ENCODE results near the gene SLC17A9.

Gene SLC17A9

GRCh38 chr20:62994869-62995281 is 42.4 kb downstream of the SLC17A9 start:
- DNase-seq (ENCODE audit: low read depth): no peak
- H3K4me3 ChIP-seq (ENCODE audit: low read depth, low read length): no peak overlapping the region
- TF ChIP-seq POLR2A (IDR thresholded peaks at IDR 0.05; ENCODE audit: extremely low read depth, insufficient read length): no peak
- TF ChIP-seq MYC (IDR thresholded peaks at IDR 0.05; ENCODE audit: low read depth, low read length): no peak
- TF ChIP-seq MAX (IDR thresholded peaks at IDR 0.05; ENCODE audit: low read depth, low read length): no peak
- TF ChIP-seq, protein P1, sequence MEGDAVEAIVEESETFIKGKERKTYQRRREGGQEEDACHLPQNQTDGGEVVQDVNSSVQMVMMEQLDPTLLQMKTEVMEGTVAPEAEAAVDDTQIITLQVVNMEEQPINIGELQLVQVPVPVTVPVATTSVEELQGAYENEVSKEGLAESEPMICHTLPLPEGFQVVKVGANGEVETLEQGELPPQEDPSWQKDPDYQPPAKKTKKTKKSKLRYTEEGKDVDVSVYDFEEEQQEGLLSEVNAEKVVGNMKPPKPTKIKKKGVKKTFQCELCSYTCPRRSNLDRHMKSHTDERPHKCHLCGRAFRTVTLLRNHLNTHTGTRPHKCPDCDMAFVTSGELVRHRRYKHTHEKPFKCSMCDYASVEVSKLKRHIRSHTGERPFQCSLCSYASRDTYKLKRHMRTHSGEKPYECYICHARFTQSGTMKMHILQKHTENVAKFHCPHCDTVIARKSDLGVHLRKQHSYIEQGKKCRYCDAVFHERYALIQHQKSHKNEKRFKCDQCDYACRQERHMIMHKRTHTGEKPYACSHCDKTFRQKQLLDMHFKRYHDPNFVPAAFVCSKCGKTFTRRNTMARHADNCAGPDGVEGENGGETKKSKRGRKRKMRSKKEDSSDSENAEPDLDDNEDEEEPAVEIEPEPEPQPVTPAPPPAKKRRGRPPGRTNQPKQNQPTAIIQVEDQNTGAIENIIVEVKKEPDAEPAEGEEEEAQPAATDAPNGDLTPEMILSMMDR (IDR thresholded peaks at IDR 0.05; ENCODE audit: low read depth, low read length): no peak

DNA sequence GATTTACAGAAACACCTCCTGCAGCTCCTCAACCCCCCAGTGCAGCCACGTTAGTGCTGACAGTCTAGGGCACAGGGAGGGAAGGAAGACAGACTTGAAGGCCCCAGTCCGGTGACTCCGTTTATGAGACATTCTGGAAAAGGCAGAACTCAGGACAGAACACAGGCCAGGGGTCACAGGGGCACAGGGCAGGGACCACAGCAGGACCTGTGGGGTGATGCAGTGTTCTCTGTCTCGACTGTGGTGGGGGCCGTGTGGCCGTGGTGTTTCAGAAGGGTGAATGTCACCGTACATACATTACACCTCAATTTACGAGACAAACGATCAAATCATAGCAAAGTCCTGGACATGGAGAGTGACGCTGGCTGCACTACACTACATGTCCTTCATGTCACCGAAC is 43.0 kb downstream of the SLC17A9 start:
- TF ChIP-seq MYC (IDR thresholded peaks at IDR 0.05; ENCODE audit: low read depth, low read length) (no peak), MAX (IDR thresholded peaks at IDR 0.05; ENCODE audit: low read depth, low read length) (no peak), POLR2A (IDR thresholded peaks at IDR 0.05; ENCODE audit: extremely low read depth, insufficient read length) (no peak)
- TF ChIP-seq, protein P1 (IDR thresholded peaks at IDR 0.05; ENCODE audit: low read depth, low read length): no peak
- DNase-seq (ENCODE audit: low read depth): no peak
- no peak overlapping the region for H3K4me3 ChIP-seq (ENCODE audit: low read depth, low read length)

DNA sequence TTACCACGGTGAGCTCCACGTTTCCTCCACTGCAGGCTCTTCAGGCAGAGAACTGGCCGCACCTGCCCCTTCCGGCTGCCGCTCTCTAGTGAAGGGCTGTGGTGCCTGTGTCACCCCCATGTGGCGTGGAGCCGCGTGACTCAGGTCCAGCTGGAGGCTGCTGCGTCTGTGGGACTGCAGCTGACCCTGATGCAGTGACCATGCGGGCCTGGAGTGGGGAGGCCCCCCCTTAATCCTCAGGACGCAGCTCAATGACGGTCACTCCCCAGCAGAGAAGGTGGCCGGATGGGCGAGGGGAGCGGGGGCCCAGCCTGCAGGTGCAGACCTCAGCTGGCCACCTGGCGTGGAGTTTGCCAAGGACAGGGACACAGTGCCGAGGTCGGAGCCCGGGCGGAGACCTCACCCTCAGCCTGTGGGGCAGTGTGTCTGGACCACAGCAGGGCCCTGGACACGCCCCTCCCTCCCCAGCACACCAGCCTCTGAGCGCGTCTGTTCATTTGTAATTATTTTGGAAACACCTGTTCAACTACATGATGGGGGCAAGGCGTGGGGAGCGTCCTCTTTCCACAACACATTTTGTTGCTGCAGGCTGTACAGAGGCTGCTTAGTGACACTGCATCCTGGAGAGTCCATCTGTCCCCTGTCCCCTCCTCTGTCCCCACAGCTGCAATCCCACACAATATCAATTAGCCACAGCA is 43.5 kb downstream of the SLC17A9 start:
- DNase-seq (ENCODE audit: low read depth): no peak
- TF ChIP-seq MAX (IDR thresholded peaks at IDR 0.05; ENCODE audit: low read depth, low read length): no peak
- TF ChIP-seq, protein P1 (IDR thresholded peaks at IDR 0.05; ENCODE audit: low read depth, low read length): no peak
- H3K4me3 ChIP-seq (ENCODE audit: low read depth, low read length): no peak overlapping the region

DNA sequence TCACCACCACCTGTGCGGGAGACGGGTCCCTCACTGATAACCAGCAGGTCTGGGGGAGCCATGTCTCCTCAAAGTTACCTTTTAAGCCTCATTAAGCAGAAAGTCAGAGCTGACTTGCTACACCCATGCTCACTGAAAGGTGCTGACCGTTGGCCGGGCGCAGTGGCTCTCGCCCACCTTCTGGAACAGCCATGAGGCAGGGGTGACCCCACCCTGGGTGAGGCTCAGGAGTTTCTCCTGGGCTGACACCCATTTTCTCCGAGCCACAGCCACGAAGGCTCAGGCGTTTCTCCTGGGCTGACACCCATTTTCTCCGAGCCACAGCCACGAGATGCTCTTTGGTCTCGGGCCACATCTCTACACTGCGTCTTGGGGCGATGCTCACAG is 44.1 kb downstream of the SLC17A9 start:
- H3K4me3 ChIP-seq (ENCODE audit: low read depth, low read length): no peak overlapping the region
- no peak for TF ChIP-seq MAX (IDR thresholded peaks at IDR 0.05; ENCODE audit: low read depth, low read length)
- TF ChIP-seq POLR2A (IDR thresholded peaks at IDR 0.05; ENCODE audit: extremely low read depth, insufficient read length): no peak
- TF ChIP-seq, protein P1 (IDR thresholded peaks at IDR 0.05; ENCODE audit: low read depth, low read length): no peak
- no peak for TF ChIP-seq MYC (IDR thresholded peaks at IDR 0.05; ENCODE audit: low read depth, low read length)
- DNase-seq (ENCODE audit: low read depth): no peak

GRCh38 chr20:62997417-62998035 is 45.0 kb downstream of the SLC17A9 start:
- peak; percentile 83 for DNase-seq (ENCODE audit: low read depth)
- H3K4me3 ChIP-seq (ENCODE audit: low read depth, low read length): no peak overlapping the region
- TF ChIP-seq MYC (IDR thresholded peaks at IDR 0.05; ENCODE audit: low read depth, low read length) (peak; percentile 60), MAX (IDR thresholded peaks at IDR 0.05; ENCODE audit: low read depth, low read length) (peak; percentile 87), POLR2A (IDR thresholded peaks at IDR 0.05; ENCODE audit: extremely low read depth, insufficient read length) (no peak)
- TF ChIP-seq, protein P1 (IDR thresholded peaks at IDR 0.05; ENCODE audit: low read depth, low read length): no peak

Measured in NB4 (cell line).